ENCODE results near the gene PREX1. TPM values are rescaled to one million over a fixed set of nuclear protein-coding genes. Genes with fewer than 3 reads are reported as not detected.

Gene PREX1
- total and polyA plus RNA-seq, 2 experiments from 2014 or later = 2.4 to 10.3 TPM

DNA sequence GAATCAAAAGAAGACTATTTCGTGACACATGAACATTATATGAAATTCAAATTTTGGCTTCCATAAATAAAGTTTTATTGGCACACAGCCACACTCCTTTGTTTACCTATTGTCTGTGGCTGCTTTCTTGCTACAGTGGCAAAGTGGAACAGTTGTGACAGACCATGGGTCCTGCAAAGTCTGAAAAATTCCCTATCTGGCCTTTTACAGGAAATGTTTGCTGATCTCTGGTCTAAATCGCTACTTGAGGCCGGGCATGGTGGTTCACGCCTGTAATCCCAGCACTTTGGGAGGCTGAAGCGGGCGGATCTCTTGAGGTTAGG, 23.1 kb upstream of the PREX1 start (continued):
- TF ChIP-seq, protein P1, sequence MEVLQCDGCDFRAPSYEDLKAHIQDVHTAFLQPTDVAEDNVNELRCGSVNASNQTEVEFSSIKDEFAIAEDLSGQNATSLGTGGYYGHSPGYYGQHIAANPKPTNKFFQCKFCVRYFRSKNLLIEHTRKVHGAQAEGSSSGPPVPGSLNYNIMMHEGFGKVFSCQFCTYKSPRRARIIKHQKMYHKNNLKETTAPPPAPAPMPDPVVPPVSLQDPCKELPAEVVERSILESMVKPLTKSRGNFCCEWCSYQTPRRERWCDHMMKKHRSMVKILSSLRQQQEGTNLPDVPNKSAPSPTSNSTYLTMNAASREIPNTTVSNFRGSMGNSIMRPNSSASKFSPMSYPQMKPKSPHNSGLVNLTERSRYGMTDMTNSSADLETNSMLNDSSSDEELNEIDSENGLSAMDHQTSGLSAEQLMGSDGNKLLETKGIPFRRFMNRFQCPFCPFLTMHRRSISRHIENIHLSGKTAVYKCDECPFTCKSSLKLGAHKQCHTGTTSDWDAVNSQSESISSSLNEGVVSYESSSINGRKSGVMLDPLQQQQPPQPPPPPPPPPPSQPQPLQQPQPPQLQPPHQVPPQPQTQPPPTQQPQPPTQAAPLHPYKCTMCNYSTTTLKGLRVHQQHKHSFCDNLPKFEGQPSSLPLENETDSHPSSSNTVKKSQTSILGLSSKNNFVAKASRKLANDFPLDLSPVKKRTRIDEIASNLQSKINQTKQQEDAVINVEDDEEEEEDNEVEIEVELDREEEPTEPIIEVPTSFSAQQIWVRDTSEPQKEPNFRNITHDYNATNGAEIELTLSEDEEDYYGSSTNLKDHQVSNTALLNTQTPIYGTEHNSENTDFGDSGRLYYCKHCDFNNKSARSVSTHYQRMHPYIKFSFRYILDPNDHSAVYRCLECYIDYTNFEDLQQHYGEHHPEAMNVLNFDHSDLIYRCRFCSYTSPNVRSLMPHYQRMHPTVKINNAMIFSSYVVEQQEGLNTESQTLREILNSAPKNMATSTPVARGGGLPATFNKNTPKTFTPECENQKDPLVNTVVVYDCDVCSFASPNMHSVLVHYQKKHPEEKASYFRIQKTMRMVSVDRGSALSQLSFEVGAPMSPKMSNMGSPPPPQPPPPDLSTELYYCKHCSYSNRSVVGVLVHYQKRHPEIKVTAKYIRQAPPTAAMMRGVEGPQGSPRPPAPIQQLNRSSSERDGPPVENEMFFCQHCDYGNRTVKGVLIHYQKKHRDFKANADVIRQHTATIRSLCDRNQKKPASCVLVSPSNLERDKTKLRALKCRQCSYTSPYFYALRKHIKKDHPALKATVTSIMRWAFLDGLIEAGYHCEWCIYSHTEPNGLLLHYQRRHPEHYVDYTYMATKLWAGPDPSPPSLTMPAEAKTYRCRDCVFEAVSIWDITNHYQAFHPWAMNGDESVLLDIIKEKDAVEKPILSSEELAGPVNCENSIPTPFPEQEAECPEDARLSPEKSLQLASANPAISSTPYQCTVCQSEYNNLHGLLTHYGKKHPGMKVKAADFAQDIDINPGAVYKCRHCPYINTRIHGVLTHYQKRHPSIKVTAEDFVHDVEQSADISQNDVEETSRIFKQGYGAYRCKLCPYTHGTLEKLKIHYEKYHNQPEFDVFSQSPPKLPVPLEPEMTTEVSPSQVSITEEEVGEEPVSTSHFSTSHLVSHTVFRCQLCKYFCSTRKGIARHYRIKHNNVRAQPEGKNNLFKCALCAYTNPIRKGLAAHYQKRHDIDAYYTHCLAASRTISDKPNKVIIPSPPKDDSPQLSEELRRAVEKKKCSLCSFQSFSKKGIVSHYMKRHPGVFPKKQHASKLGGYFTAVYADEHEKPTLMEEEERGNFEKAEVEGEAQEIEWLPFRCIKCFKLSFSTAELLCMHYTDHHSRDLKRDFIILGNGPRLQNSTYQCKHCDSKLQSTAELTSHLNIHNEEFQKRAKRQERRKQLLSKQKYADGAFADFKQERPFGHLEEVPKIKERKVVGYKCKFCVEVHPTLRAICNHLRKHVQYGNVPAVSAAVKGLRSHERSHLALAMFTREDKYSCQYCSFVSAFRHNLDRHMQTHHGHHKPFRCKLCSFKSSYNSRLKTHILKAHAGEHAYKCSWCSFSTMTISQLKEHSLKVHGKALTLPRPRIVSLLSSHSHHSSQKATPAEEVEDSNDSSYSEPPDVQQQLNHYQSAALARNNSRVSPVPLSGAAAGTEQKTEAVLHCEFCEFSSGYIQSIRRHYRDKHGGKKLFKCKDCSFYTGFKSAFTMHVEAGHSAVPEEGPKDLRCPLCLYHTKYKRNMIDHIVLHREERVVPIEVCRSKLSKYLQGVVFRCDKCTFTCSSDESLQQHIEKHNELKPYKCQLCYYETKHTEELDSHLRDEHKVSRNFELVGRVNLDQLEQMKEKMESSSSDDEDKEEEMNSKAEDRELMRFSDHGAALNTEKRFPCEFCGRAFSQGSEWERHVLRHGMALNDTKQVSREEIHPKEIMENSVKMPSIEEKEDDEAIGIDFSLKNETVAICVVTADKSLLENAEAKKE (CRISPR knock-in tag; IDR thresholded peaks at IDR 0.05) = no peak
- TF ChIP-seq STAT1 (IDR thresholded peaks at IDR 0.05; ENCODE audit: unreplicated experiment) = no peak

DNA sequence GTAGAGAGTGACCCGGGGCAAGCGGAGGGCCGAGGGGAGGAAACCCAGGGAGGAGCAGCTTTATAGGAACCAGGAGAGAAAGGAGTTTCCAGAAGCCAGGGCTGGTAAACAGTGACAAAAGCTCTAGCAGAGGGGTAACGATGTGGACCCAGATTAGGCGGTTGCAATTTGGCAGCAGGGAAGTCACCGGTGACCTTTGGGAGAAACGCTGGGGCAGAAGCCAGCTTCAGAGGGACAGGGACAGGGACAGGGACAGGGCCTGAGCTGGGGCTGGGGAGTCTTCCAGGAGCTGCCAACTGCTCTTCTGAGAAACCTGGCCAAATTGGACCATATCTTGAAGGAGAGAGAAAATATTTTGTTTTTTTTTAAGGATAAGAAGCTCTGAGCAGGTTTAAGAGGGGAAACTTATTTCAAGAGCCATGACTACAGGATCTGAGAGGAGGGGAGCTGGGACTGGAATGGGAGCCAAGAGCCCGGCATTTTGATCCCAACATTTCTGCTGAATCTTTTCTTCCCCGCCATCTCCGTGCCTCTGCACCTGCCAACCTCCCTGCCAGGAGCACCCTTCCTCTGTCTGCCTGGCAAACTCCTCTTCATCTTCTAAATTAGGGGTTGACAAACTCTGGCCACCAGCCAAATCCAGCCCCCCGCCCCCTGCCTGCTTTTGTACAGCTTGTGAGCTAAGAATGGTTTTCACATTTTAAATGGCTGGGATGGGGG, 22.6 kb upstream of the PREX1 start:
- TF ChIP-seq ZNF114 (CRISPR knock-in tag; IDR thresholded peaks at IDR 0.05) (no peak), POLR2AphosphoS5 (IDR thresholded peaks at IDR 0.05; ENCODE audit: low read depth) (no peak), JUNB (IDR thresholded peaks at IDR 0.05; ENCODE audit: unreplicated experiment) (no peak), STAT1 (IDR thresholded peaks at IDR 0.05; ENCODE audit: unreplicated experiment) (no peak), ZNF331 (CRISPR knock-in tag; IDR thresholded peaks at IDR 0.05; ENCODE audit: low read depth) (no peak), EZH2phosphoT487 (IDR thresholded peaks at IDR 0.05; ENCODE audit: unreplicated experiment) (no peak)
- TF ChIP-seq, protein P2, sequence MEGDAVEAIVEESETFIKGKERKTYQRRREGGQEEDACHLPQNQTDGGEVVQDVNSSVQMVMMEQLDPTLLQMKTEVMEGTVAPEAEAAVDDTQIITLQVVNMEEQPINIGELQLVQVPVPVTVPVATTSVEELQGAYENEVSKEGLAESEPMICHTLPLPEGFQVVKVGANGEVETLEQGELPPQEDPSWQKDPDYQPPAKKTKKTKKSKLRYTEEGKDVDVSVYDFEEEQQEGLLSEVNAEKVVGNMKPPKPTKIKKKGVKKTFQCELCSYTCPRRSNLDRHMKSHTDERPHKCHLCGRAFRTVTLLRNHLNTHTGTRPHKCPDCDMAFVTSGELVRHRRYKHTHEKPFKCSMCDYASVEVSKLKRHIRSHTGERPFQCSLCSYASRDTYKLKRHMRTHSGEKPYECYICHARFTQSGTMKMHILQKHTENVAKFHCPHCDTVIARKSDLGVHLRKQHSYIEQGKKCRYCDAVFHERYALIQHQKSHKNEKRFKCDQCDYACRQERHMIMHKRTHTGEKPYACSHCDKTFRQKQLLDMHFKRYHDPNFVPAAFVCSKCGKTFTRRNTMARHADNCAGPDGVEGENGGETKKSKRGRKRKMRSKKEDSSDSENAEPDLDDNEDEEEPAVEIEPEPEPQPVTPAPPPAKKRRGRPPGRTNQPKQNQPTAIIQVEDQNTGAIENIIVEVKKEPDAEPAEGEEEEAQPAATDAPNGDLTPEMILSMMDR (conservative IDR thresholded peaks at IDR 0.05; ENCODE audit: low read depth in 2 of 2) = no peak
- TF ChIP-seq, protein P3, sequence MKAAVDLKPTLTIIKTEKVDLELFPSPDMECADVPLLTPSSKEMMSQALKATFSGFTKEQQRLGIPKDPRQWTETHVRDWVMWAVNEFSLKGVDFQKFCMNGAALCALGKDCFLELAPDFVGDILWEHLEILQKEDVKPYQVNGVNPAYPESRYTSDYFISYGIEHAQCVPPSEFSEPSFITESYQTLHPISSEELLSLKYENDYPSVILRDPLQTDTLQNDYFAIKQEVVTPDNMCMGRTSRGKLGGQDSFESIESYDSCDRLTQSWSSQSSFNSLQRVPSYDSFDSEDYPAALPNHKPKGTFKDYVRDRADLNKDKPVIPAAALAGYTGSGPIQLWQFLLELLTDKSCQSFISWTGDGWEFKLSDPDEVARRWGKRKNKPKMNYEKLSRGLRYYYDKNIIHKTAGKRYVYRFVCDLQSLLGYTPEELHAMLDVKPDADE (IDR thresholded peaks at IDR 0.05) = no peak
- ATAC-seq = no peak

More for the DNA sequence above, 22.6 kb upstream of the PREX1 start:
- Histone ChIP-seq H3F3A (replicated peaks; ENCODE audit: low read depth) (no peaks in the 10 kb centered on the region), H3K27me3 (ENCODE audit: insufficient read depth) (no peaks in the 10 kb centered on the region), H3K36me3 (ENCODE audit: insufficient read depth) (no peaks in the 10 kb centered on the region), H2AFZ (peak overlapping the region; percentile 56; the same call in 1 of the 2 replicates), H3K4me3 (no peak overlapping the region), H3K27ac (ENCODE audit: low read depth) (no peak overlapping the region), H3K4me1 (ENCODE audit: insufficient read depth) (peaks cover 6% of the 10 kb centered on the region), H3K4me2 (no peak overlapping the region), H4K20me1 (replicated peaks; ENCODE audit: insufficient read depth) (no peaks in the 10 kb centered on the region), H3K79me2 (replicated peaks; ENCODE audit: insufficient read depth) (no peaks in the 10 kb centered on the region), H3K9me2 (ENCODE audit: insufficient read depth) (no peaks in the 10 kb centered on the region)
- no peak overlapping the region for H3K27ac Mint-ChIP-seq
- H3K4me3 Mint-ChIP-seq = no peak overlapping the region
- DNase-seq (ENCODE audit: low spot score) = no peak
- peaks cover 2% of the 10 kb centered on the region for H3K27me3 Mint-ChIP-seq (ENCODE audit: insufficient read depth, low read depth, poor library complexity)
- H3K36me3 Mint-ChIP-seq (ENCODE audit: low read depth) = no peaks in the 10 kb centered on the region
- no peaks in the 10 kb centered on the region for H3K9me3 Mint-ChIP-seq
- H3K4me1 Mint-ChIP-seq = peaks cover 13% of the 10 kb centered on the region
